ENCODE measurements around the gene IQCM. TPM values are rescaled to one million over a fixed set of nuclear protein-coding genes. Genes with fewer than 3 reads are reported as not detected.

IQCM gene
- total RNA-seq, 1 donor from 2014 or later = not detected

DNA sequence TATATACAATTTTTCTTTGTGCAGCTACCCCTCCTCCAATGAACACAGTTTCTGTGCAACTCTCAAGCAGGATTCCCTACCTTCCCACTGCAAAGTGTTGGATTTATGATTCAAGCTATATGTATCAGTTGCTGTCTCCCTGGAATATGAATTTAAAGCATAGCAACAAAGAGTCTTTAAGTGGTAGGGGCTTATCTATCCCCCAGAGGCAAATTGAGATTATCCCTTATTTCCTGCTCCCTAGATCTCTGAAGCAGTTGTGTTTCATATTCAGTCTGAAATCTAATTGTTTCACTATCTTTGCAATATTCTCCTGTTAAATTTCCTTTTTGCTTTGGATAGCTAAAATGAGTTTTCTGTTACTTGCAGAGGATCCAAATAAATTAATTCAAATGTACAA, 263.0 kb downstream of the IQCM start:
- Histone ChIP-seq H3K27ac (no peak overlapping the region), H3K36me3 (no peaks in the 10 kb centered on the region), H3K4me3 (no peak overlapping the region), H3K9me3 (no peaks in the 10 kb centered on the region), H3K27me3 (no peaks in the 10 kb centered on the region), H3K4me1 (no peaks in the 10 kb centered on the region)
- ATAC-seq (no peak), DNase-seq (no peak)
- TF ChIP-seq, protein P1, sequence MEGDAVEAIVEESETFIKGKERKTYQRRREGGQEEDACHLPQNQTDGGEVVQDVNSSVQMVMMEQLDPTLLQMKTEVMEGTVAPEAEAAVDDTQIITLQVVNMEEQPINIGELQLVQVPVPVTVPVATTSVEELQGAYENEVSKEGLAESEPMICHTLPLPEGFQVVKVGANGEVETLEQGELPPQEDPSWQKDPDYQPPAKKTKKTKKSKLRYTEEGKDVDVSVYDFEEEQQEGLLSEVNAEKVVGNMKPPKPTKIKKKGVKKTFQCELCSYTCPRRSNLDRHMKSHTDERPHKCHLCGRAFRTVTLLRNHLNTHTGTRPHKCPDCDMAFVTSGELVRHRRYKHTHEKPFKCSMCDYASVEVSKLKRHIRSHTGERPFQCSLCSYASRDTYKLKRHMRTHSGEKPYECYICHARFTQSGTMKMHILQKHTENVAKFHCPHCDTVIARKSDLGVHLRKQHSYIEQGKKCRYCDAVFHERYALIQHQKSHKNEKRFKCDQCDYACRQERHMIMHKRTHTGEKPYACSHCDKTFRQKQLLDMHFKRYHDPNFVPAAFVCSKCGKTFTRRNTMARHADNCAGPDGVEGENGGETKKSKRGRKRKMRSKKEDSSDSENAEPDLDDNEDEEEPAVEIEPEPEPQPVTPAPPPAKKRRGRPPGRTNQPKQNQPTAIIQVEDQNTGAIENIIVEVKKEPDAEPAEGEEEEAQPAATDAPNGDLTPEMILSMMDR (IDR thresholded peaks at IDR 0.05) = no peak
- intact Hi-C loops (cut with DNase I) = no loop called here

DNA sequence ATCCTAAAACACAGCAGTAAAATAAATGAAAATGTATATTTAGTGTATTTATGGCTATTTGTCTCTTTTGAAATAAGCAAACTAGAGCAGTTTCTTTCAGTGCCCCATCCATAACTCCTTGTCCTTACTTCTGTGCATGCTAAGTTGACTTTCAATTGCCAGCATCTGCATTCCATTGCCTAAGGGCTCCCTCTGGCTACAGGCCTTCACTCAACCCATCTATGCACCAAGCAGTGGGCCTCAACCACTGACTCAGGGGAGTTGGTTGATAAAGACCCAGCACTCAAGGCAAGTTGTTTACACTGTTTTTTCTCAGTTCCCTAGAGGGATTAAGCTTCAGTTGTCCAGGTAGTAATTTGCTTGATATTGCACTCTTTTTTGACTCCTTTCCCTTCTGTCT, 265.7 kb downstream of the IQCM start:
- TF ChIP-seq, protein P1 (IDR thresholded peaks at IDR 0.05) = no peak
- Histone ChIP-seq H3K27ac (no peak overlapping the region), H3K9me3 (no peaks in the 10 kb centered on the region), H3K36me3 (no peaks in the 10 kb centered on the region), H3K27me3 (no peaks in the 10 kb centered on the region), H3K4me3 (no peak overlapping the region), H3K4me1 (no peaks in the 10 kb centered on the region)
- DNase-seq (no peak), ATAC-seq (no peak)
- intact Hi-C loops (cut with DNase I) = no loop called here

DNA sequence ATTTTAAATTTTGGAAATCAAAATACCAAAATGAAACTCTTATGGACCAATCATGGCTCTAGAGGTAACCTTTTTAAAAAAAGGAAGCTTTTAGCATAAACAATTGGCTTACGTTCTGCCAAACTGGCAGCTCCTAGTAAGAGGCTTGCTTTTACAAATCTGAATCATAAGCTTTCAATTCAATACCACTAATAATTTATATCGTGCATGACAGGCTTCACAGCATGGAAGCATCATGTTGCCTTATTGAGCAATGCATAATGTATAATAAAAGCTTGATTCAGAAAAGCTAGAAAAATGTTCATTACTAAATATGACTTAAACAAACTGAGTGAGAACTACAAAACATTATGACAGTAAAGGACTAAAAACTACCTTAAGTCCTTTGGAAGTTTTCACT, 280.9 kb downstream of the IQCM start:
- Histone ChIP-seq H3K36me3 (no peaks in the 10 kb centered on the region), H3K9me3 (no peaks in the 10 kb centered on the region), H3K4me3 (no peak overlapping the region), H3K4me1 (no peaks in the 10 kb centered on the region), H3K27ac (no peak overlapping the region), H3K27me3 (no peaks in the 10 kb centered on the region)
- intact Hi-C loops (cut with DNase I) = no loop called here
- TF ChIP-seq, protein P1 (IDR thresholded peaks at IDR 0.05) = no peak
- DNase-seq = no peak
- ATAC-seq = no peak

DNA sequence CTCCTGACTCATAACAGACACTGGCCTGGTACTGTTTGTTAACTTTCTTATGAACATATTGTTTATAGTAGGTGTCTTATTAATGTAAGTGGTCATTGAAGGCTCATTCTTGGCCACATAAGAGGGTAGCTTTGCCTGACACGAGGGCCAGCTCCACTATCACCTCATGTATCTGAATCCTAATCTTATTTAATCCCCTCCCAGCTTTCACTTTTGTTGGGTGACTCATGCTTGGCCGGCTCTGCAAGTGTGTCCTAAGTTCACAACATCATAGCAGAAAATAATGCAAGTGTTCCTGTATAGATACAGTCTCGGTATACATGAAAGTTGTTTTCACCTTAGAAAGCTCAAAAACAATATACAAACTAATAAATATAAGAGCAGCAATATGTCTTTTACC, 283.8 kb downstream of the IQCM start:
- no peak for DNase-seq
- Histone ChIP-seq H3K4me1 (no peaks in the 10 kb centered on the region), H3K27me3 (no peaks in the 10 kb centered on the region), H3K27ac (no peak overlapping the region), H3K9me3 (no peaks in the 10 kb centered on the region), H3K36me3 (no peaks in the 10 kb centered on the region), H3K4me3 (no peak overlapping the region)
- TF ChIP-seq, protein P1 (IDR thresholded peaks at IDR 0.05) = no peak
- ATAC-seq = no peak
- intact Hi-C loops (cut with DNase I) = no loop called here

GRCh38 chr4:149523039-149523438, 292.6 kb downstream of the IQCM start:
- TF ChIP-seq, protein P1 (IDR thresholded peaks at IDR 0.05) = no peak
- Histone ChIP-seq H3K27ac (no peak overlapping the region), H3K27me3 (no peaks in the 10 kb centered on the region), H3K9me3 (no peaks in the 10 kb centered on the region), H3K4me3 (no peak overlapping the region), H3K4me1 (no peaks in the 10 kb centered on the region), H3K36me3 (no peaks in the 10 kb centered on the region)
- no peak for ATAC-seq
- intact Hi-C loops (cut with DNase I) = no loop called here
- DNase-seq = no peak
